Measurements from ENCODE around the gene ZNF384.
"Not testable (repeated sequence)": the region's sequence is repeated elsewhere in the genome, so short reads cannot be mapped to it uniquely, and the experiment has no call there.

The ZNF384 gene

DNA sequence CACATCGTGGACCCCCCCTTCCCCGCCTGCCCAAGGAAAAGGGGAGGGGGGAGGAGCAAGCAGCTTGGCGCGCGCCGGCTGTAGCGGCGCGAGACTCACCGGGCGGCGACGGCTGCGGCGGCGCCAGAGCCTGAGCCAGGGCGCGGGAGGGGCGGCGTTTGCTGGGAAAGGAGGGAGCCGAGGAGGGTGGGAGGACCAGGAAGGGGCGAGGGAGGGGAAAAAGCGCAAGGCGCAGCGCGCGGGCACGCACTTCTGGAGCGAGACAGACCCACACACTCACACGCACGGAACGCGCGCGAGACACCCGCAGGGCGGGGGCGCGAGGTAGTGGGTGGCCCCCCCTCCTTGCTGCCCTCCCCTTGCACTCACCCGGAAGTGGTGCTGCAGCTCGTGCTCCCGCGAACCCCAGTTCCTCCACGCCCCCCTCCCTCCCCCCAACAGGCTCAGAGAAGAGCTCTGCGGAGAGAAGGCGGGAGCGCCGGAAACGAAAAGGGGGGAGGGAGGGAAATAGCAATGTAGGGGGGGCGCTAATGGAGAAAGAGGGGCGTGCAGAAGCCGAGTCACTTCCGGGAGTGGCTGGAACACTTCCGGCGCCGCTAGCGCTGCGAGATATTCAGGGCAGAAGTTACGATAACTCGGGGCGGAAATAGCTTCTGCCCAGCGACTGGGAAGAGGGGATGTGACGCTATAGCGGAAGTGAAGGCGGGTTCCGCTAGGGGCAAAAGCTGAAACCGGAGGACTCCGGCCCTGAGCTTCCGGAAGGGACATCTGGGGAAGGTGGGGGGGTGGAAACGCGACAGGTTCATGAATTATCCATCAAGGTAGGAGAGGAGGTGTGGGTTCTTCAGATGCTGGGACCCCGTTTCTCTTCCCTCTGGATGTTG lies at the start of gene ZNF384:
Gene ZNF384, minus strand, starts transcription at position 377 of the 884 bp plus-strand sequence. CDS start 9,855 bp downstream, outside the sequence.
- peak; percentile 96 for DNase-seq

DNA sequence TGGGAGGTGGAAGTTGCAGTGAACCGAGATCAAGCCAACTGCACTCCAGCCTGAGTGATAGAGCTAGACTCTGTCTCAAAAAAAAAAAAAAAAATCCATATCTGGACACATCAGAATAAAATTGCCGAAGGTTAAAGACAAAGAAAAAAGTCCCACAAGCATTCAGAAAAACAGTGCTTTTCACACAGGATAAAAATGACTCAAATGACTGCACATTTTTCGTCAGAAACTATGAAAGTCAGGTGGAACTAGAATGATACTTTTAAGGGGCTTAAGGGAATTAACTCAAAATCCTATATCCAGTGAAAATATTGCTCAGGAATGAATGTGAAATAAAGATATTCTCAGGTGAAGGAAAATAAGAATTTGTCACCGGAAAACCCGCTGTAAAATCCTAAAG lies 47.6 kb upstream of the ZNF384 start:
- DNase-seq, result no peak

DNA sequence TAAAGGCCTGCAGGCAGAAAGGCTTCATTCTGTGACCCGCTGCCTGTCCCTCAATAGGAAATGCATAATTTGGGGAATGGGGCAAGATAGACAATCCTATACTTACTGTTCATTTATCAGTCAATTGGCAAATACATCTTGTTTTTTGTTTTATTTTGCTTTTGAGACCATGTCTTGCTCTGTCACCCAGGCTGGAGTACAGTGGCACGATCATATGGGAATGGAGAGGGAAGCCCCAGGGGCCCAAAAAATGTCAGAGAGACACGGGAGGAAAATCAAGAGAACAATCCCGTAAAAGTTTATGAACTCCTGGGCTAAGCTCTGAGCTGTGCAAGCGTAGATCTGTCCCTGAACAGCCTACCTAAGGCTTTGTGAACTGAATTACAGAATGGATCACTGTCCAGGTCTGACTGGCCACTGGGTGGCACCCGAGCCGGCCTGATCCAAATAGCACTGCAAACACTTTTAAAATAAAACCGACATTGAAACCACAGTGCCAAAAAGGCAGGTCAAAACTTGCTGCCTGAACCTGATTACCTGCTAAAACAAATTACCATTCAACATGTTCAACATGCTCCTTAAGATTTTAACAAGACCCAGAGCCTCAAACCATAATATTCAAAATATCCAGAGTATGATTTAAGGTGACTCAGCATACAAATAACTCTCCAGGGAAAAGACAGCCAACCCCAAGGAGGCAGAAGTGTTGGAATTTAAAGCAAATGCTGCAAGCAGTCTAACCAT lies 46.4 kb upstream of the ZNF384 start:
- DNase-seq, result peak; percentile 46

DNA sequence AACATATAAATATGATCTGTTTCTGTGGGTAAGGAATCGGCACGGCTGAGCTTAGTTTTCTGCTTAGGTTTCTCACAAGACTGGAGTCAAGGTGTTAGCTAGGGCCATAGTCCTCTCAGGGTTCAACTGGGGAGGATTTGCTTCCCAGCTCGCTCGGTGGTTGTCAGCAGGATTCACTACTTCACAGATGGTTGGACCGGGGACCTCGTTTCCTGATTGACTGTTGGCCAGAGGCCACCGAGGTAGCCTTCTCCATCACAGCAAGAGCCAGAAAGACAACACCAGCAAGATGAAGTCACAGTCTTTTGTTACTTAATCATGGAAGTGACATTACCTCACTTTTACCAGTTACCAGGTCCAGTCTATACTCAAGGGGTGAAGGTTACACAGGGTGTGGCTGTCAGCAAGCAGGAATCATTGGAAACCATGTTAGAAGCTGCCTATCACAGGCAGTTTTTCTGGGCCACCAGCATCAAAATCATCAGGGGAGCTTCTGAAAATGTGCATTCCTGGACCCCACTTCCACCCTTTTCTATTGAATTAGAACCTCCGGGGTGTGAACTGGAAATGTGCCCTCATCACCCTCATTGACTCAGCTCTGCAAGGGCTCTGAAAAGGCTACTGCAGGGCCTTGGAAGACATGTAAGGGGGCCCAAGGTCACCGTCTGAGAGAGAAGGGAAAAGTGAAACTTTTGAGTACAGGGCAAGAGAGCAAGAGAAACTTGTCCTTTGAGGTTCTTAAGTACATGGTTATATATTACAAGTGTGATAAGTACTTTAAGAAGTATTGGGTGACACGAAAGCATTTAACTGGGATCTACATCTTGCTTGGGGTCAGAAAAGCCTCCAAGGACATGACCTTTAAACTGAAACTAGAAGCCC lies 45.6 kb upstream of the ZNF384 start:
- no peak for DNase-seq

DNA sequence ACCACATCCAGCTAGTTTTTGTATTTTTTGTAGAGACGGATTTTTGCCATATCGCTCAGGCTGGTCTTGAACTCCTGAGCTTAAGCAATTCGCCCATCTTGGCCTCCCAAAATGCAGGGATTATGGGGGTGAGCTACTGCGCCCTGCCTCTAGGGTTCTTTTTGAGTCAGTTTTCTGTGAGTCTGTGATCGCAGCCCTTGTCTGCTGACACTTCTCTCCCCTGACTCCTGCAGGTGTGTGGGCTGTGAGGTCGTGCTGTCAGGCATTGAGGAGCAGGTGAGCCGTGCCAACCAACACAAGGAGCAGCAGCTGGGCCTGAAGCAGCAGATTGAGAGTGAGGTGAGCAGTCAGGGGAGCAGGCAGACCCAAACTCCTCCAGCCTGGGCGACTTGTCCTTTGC lies 41.0 kb upstream of the ZNF384 start:
- no peak for DNase-seq

DNA sequence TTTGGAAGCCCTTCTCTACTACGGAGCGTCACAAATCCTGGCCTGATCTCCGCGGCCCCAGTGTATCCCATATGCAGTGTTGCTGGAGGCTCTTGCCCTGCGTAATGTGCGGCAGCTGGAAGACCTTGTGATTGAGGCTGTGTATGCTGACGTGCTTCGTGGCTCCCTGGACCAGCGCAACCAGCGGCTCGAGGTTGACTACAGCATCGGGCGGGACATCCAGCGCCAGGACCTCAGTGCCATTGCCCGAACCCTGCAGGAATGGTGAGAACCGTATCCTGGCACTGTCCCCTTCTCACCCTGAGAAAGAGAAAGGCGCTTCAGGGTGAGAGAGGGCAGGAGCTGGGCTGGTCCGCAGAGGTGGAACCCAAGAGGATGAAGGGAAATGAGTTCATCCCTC lies 40.0 kb upstream of the ZNF384 start:
- no peak for DNase-seq

DNA sequence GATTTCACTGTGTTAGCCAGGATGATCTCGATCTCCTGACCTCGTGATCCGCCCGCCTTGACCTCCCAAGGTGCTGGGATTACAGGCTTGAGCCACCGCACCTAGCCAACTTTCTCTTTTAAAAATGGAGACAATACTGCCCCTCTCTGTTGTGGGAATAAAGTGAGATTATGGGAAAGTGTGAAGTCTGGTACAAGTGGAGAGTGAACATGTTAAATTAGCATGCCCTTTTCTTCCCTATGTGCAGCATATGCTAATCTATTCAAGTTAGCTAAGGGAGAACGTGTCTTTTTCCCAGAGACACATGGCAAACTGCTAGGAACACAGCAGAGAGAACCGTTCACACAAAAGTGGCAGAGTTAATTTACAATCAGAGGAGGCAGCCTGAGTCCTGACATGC lies 36.2 kb upstream of the ZNF384 start:
- DNase-seq, result no peak

DNA sequence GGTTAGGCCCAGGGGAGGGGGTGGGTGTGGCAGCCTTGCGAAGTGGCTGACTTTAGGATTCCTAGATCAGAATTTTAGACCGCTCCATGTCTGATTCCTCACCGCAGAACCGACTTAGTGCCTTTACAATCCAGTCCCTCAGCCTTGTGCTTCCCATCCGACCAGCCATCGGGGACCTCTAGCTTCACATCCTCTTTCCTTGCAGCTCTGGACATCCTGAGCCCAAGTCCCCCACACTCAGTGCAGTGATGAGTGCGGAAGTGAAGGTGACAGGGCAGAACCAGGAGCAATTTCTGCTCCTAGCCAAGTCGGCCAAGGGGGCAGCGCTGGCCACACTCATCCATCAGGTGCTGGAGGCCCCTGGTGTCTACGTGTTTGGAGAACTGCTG lies 35.2 kb upstream of the ZNF384 start:
- DNase-seq, result no peak

DNA sequence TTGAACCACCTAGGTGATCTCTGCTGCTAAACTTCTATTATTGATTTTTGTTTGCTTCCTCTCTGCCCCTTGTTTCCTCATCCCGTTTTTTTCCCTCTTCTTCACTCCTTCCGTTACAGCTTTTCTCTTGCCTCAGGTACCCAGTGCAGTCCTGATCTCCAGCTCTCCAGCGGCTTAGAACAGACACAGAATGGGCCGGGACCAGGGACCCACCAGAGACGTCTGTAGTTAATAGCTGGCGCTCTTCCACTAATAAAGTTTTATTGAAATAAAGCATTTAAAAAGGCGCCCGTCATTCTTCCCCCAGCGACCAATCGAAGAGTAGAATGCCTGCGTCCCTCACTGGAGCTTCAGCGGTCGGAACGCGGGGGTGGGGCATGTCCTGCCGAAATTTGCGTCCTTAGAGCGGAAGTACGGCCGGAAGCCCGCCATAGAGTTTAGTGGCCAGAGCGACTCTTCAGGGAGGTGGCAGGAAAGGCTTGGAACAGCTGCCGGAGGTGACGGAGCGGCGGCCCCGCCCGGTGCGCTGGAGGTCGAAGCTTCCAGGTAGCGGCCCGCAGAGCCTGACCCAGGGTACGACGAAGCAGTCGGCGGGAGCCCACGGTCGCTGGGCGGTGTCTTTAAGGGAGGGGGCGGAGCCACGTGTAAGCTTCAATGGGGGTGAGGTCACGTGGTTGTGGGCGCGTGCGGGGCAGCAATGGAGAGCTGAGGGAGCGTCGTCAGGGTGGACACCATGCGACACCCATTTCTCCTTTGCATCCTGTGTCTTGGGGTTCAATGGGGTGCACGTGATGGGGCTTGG lies 34.6 kb upstream of the ZNF384 start, which contains the start of gene COPS7A:
Gene COPS7A, plus strand, starts transcription at position 440 of the 802 bp plus-strand sequence. CDS start 611 bp downstream, outside the sequence.
- DNase-seq, result peak; percentile 99

DNA sequence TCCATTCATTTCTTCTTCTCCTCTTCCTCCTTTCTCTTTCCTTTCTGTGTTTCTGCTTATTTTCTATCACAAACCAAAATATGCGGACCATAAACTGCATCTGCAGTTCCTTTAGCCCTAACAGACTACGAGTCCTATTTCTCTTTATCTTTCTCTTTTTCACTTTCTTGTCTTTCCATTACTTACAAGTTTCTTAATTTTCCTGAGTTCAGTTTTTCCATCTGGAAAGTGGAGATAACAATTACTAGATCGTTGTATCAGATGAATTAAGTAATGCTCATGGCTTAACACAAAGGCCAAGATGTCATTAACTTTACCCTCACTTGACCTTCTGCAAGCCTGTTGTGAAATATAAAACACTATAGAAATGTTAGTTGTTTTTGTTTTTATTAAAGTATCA lies 33.7 kb upstream of the ZNF384 start:
- DNase-seq, result no peak

DNA sequence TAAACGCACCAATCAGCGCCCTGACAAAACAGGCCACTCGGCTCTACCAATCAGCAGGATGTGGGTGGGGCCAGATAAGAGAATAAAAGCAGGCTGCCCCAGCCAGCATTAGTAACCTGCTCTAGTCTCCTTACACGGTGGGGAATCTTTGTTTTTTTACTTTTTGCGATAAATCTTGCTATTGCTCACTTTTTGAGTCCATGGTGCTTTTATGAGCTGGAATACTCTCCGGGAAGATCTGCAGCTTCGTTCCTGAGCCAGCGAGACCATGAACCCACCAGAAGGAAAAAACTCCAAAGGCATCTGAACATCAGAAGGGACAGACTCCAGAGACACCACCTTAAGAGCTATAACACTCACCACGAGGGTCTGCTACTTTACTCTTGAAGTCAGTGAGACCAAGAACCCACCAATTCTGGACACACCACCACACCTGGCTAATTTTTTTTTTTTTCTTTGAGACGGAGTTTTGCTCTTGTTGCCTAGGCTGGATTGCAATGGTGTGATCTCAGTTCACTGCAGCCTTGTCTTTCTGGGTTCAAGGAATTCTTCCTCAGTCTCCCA lies 27.8 kb upstream of the ZNF384 start:
- DNase-seq, result no peak

DNA sequence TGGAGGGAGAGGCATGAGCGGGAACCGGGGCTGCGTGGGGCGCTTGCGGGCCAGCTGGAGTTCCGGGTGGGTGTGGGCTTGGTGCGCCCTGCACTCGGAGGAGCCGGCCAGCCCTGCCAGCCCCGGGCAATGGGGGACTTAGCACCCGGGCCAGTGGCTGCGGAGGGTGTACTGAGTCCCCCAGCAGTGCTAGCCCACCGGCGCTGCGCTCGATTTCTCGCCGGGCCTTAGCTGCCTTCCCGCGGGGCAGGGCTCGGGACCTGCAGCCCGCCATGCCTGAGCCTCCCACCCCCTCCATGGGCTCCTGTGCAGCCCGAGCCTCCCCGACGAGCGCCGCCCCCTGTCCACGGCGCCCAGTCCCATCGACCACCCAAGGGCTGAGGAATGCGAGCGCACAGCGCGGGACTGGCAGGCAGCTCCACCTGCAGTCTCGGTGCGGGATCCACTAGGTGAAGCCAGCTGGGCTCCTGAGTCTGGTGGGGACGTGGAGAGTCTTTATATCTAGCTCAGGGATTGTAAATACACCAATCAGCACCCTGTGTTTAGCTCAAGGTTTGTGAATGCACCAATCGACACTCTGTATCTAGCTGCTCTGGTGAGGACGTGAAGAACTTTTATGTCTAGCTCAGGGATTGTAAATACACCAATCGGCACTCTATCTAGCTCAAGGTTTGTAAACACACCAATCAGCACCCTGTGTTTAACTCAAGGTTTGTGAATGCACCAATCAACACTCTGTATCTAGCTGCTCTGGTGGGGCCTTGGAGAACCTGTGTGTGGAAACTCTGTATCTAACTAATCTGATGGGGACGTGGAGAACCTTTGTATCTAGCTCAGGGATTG lies 27.1 kb upstream of the ZNF384 start:
- DNase-seq, result not testable (repeated sequence)

DNA sequence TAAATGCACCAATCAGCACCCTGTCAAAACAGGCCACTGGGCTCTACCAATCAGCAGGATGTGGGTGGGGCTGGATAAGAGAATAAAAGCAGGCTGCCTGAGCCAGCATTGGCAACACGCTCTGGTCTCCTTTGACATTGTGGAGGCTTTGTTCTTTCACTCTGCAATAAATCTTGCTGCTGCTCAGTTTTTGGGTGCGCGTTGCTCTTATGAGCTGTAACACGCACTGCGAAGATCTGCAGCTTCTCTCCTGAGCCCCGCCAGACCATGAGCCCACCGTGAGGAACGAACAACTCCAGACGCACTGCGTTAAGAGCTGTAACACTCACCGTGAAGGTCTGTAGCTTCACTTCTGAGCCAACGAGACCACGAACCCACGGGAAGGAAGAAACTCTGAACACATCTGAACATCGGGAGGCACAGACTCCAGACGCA lies 19.8 kb upstream of the ZNF384 start:
- DNase-seq, result no peak

DNA sequence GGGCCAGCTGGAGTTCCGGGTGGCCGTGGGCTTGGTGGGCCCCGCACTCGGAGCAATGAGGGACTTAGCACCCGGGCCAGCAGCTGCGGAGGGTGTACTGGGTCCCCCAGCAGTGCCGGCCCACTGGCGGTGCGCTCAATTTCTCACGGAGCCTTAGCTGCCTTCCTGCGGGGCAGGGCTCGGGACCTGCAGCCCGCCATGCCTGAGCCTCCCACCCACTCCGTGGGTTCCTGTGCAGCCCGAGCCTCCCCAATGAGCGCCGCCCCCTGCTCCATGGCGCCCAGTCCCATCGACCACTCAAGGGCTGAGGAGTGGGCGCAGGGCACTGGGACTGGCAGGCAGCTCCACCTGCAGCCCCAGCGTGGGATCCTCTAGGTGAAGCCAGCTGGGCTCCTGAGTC lies 19.2 kb upstream of the ZNF384 start:
- not testable (repeated sequence) for DNase-seq

DNA sequence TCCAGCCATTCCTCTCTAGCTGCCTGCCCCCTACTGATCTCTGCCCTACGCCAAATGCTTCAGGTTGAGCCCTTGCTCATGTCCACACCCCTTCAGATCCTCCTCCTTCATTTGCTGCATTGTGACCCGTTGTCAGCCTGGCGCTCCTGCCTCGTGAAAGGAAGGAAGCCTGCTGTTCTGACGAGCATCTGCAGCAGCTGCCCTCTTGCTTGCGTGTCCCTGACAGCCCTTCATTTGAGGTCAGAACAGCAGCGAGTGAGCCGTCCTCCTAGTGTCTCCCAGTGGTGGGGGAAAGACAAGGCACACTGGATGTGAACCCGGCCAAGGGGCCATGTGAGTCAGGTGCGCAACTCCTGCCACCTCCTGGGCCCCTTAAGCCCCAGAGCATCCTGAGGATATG lies 14.5 kb upstream of the ZNF384 start:
- DNase-seq, result no peak

DNA sequence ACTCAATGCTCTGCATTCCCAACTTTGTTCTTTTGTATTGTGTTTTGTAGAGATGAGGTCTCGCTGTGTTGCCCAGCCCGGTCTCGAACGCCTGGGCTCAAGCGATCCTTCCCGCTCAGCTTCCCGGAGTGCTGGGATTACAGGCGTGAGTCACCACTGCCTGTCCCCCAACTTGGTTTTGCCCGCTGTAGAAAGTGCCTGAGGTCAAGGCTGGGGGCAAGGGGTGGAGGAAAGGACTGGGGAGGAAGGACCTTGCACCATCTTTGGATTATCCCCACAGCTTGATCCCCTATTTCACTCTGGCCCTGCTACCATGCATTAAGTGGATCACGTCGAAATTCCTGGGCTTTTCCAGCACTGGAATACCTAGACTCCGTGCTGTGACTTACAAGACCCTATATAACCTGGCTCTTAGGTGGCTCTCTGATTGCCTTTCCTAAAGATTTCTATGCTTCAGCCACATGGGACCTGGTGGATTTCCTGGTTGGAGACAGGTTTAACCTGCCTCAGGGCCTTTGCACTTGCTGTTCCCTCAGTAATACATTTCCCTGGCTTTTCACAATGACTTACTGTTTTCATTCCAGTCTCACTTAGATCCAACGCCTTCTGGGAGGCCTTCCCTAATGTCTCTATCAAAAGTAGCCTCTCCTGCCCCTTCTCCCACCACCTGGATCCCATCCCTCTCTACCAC lies 12.0 kb upstream of the ZNF384 start:
- DNase-seq, result no peak

DNA sequence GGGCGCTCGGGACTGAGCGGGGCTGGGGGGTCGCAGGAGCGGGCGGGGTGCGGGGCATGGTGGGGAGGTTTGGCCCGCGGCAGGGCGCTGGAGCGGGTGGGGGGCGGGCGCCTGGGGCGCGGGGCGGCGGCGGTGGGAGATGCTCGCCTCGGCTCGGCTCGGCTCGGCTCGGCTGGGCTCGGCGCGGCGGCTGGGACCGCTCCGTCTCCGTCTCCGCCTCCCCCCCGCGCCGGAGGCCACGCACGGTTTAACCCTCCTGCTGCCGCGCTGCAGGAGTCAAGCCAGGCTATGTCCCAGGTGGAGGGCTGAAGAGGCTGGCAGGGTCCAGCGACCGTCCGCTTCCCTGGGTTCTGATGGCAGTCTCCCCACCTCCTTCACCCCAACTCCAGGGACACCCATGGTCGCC lies 11.5 kb upstream of the ZNF384 start, which contains the start of gene PIANP:
Gene PIANP, minus strand, starts transcription at position 170 of the 406 bp plus-strand sequence. CDS start 2,754 bp downstream, outside the sequence.
- no peak for DNase-seq

DNA sequence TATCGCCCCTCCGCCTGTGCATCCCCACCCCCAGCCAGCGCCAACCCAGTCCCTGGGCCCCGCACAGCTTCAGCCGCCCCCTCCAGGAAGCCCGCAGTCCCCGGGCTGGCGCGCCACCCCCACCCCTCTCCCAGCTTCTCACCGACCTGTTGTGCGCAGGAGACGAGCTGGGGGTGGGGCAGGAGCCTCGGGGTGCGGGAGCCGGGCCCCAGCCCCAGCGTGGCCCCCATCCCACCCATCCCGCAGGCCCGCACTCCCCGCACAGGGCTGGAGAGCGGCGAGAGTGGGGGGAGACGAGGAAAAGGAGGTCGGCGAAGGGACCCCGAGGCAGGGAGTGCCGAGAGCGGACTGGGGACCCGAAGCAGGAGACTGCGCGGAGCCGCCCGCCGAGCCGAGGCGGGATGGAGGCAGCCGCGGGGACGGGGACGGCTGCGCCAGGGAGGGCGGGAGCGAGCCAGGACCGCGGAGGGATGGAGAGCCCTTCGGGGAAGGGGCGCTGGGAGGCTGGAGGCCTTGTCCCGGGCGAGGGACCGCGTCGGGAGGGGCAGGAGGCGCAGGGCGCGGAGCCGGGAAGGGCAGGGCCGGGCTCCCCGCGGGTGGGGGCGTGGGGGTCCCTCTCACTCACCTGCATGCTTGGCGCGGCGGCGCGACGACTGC lies 10.9 kb upstream of the ZNF384 start:
- no peak for DNase-seq

DNA sequence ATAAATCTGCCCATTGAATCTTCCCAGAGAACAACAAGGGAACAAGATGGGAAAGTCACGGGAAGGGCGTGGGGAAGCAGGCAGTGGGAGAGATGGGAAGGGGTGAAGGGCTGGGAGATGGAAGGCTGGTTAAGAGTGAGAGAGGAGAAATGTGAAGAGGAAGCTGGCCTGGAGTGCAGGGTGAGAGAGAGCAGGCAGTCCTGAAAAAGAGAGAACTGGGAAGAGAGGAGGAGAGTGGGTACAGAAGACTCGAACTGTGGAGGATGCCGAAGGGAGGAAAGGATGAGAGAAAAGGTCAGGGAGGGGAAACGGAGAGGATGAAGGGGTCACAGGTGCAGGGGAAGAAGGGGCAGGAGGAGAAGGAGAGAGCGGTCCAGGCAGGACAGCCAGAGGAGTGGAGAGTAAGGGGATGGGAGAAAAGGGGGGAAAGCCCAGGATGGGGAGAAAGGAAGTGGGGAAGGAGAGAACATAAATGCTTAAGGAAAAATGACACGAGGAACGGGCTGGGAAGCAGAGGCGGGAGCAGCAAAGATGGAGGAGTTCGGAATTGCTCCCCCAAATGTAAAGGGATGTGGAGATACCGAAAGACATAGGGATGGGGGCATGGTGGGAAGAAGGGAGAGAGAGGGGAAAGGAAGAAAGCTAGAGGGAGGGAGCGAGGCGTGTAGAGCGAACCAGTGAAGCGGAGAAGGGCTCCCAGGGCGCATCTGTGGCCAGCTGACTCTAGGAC lies 10.2 kb upstream of the ZNF384 start:
- DNase-seq, result peak; percentile 21
